Mesenchymal stem cell (in vitro differentiated cells and primary cell): ENCODE data around the gene PARD3B.

ENCODE experiments used
- DNase-seq: peaks from one replicate; pipeline ENCODE4 v3.0.0-alpha.2; 2013
- H2AFZ ChIP-seq: one replicate; pipeline ENCODE4 v1.6.1; 2013; ENCODE audit warnings: low read depth, mild to moderate bottlenecking, control low read depth, inconsistent platforms, low read length, moderate library complexity
- H2AK5ac ChIP-seq: 2 replicates; pipeline ENCODE4 v1.6.1; 2013; ENCODE audit warnings: low read length, moderate library complexity, mild to moderate bottlenecking, inconsistent platforms; ENCODE audit not compliant: severe bottlenecking
- H2BK120ac ChIP-seq: one replicate; pipeline ENCODE4 v1.6.1; 2013; ENCODE audit warnings: low read depth, mild to moderate bottlenecking, inconsistent platforms, low read length, moderate library complexity
- H2BK12ac ChIP-seq, 2 experiments: one replicate each; pipeline ENCODE4 v1.6.1; 2013; ENCODE audit warnings: inconsistent platforms in 2 of 2, low read length in 2 of 2, mild to moderate bottlenecking in 2 of 2, moderate library complexity in 2 of 2, control low read depth in 1 of 2
- H2BK15ac ChIP-seq: one replicate; pipeline ENCODE4 v1.6.1; 2013; ENCODE audit warnings: mild to moderate bottlenecking, low read depth, inconsistent platforms; ENCODE audit not compliant: poor library complexity, severe bottlenecking
- H2BK5ac ChIP-seq: 2 replicates; pipeline ENCODE4 v1.6.1; 2013; ENCODE audit warnings: low read depth, mild to moderate bottlenecking, low read length, control low read depth, inconsistent platforms; ENCODE audit not compliant: poor library complexity, severe bottlenecking
- H3K14ac ChIP-seq, 2 experiments: one replicate each; pipeline ENCODE4 v1.6.1; 2013; ENCODE audit warnings: inconsistent platforms in 2 of 2, low read length in 2 of 2, control low read depth in 1 of 2, mild to moderate bottlenecking in 1 of 2, moderate library complexity in 1 of 2
- H3K18ac ChIP-seq, 2 experiments: one replicate each; pipeline ENCODE4 v1.6.1; 2013; ENCODE audit warnings: inconsistent platforms in 2 of 2, low read length in 2 of 2, control low read depth in 1 of 2, low read depth in 1 of 2, mild to moderate bottlenecking in 1 of 2
- H3K23ac ChIP-seq, 2 experiments: one replicate each; pipeline ENCODE4 v1.6.1; 2013; ENCODE audit warnings: inconsistent platforms in 2 of 2, low read length in 2 of 2, mild to moderate bottlenecking in 2 of 2, moderate library complexity in 2 of 2, control low read depth in 1 of 2
- H3K27ac ChIP-seq: 2 replicates; pipeline ENCODE4 v1.5.1; 2013; ENCODE audit warnings: mild to moderate bottlenecking, moderate library complexity, low read length, control low read depth, inconsistent platforms; ENCODE audit not compliant: poor library complexity, severe bottlenecking
- H3K27me3 ChIP-seq, 2 experiments: 2 replicates each; pipeline versions ENCODE4 v1.6.1 to v1.7.0; 2013; ENCODE audit warnings: low read length in 2 of 2, mild to moderate bottlenecking in 2 of 2, moderate library complexity in 2 of 2, control low read depth in 1 of 2, inconsistent platforms in 1 of 2; ENCODE audit not compliant: control insufficient read depth in 1 of 2, insufficient read depth in 1 of 2
- H3K36me3 ChIP-seq, 2 experiments: 2 replicates each; pipeline versions ENCODE4 v1.6.1 to v1.7.0; 2013; ENCODE audit warnings: low read length in 2 of 2, control low read depth in 1 of 2, inconsistent platforms in 1 of 2, low read depth in 1 of 2, mild to moderate bottlenecking in 1 of 2; ENCODE audit not compliant: insufficient read depth in 2 of 2, control insufficient read depth in 1 of 2
- H3K4ac ChIP-seq, 2 experiments: one replicate each; pipeline ENCODE4 v1.6.1; 2013; ENCODE audit warnings: inconsistent platforms in 2 of 2, low read length in 2 of 2, mild to moderate bottlenecking in 2 of 2, moderate library complexity in 2 of 2, control low read depth in 1 of 2, low read depth in 1 of 2
- H3K4me1 ChIP-seq: 2 replicates; pipeline ENCODE4 v1.6.1; 2013; ENCODE audit warnings: low read depth, low read length, control low read depth; ENCODE audit not compliant: control insufficient read depth, insufficient read depth
- H3K4me2 ChIP-seq: 2 replicates; pipeline ENCODE4 v1.6.1; 2013; ENCODE audit warnings: low read length, mild to moderate bottlenecking, inconsistent platforms; ENCODE audit not compliant: poor library complexity, severe bottlenecking
- H3K4me3 ChIP-seq, 2 experiments: 2 replicates each; pipeline versions ENCODE4 v1.5.1 to v1.7.0; 2013; ENCODE audit warnings: low read length in 2 of 2, mild to moderate bottlenecking in 2 of 2, control low read depth in 1 of 2, low read depth in 1 of 2; ENCODE audit not compliant: insufficient read depth in 1 of 2
- H3K79me1 ChIP-seq: replicated peaks from 2 replicates; pipeline ENCODE4 v1.6.1; 2013; ENCODE audit warnings: mild to moderate bottlenecking, control low read depth, low read length, inconsistent platforms; ENCODE audit not compliant: poor library complexity, severe bottlenecking
- H3K9ac ChIP-seq: 2 replicates; pipeline ENCODE4 v1.7.0; 2013; ENCODE audit warnings: mild to moderate bottlenecking, low read length, moderate library complexity
- H3K9me3 ChIP-seq: 2 replicates; pipeline ENCODE4 v1.7.0; 2013; ENCODE audit warnings: mild to moderate bottlenecking, low read length; ENCODE audit not compliant: control insufficient read depth
- H4K8ac ChIP-seq: one replicate; pipeline ENCODE4 v1.6.1; 2013; ENCODE audit warnings: inconsistent platforms, mild to moderate bottlenecking, low read length, moderate library complexity
- H4K91ac ChIP-seq: one replicate; pipeline ENCODE4 v1.6.1; 2013; ENCODE audit warnings: mild to moderate bottlenecking, low read length, inconsistent platforms
- WGBS: methylation state at CpG from one replicate; pipeline ENCODE4 v1.1.7; 2013; ENCODE audit warnings: mixed read lengths; 5-methylcytosine and 5-hydroxymethylcytosine counted together

The PARD3B gene

DNA sequence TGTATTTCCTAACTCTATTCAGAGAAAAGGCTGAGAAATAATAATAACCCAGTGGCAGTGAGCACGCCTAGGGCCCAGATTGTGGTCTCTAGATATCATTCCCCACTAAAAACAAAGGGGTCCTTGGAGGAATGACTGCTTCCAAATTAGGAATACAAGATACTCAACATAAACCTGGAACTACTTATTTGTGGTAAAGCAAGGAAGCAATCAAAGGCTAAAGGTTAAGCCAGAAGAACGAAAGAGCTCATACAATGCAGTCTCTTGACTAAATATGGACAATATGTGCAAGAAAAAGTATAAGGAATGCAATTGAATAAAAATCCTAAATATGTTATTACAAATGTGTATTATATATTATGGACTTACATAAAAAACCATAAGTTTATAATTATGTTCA, 883.5 kb downstream of the PARD3B start:
- H2BK120ac ChIP-seq = no peak overlapping the region
- H3K27me3 ChIP-seq = no peaks in the 10 kb centered on the region
- no peaks in the 10 kb centered on the region for H3K36me3 ChIP-seq
- H2AK5ac ChIP-seq = no peak overlapping the region
- H3K18ac ChIP-seq = no peak overlapping the region
- WGBS = 100% methylated on average over 1 of the region's 2 CpGs
- H2AFZ ChIP-seq = no peak overlapping the region
- no peaks in the 10 kb centered on the region for H3K4me1 ChIP-seq
- no peak overlapping the region for H2BK15ac ChIP-seq
- H3K14ac ChIP-seq = no peak overlapping the region
- no peak overlapping the region for H3K27ac ChIP-seq
- H3K79me1 ChIP-seq = no peaks in the 10 kb centered on the region
- H3K23ac ChIP-seq = no peak overlapping the region
- no peak overlapping the region for H2BK5ac ChIP-seq
- no peak overlapping the region for H3K4me2 ChIP-seq
- H4K8ac ChIP-seq = no peak overlapping the region
- H3K9ac ChIP-seq = no peak overlapping the region
- no peaks in the 10 kb centered on the region for H3K9me3 ChIP-seq
- no peak overlapping the region for H3K4me3 ChIP-seq
- DNase-seq = no peak
- no peak overlapping the region for H3K4ac ChIP-seq
- H2BK12ac ChIP-seq = no peak overlapping the region
- no peak overlapping the region for H4K91ac ChIP-seq

DNA sequence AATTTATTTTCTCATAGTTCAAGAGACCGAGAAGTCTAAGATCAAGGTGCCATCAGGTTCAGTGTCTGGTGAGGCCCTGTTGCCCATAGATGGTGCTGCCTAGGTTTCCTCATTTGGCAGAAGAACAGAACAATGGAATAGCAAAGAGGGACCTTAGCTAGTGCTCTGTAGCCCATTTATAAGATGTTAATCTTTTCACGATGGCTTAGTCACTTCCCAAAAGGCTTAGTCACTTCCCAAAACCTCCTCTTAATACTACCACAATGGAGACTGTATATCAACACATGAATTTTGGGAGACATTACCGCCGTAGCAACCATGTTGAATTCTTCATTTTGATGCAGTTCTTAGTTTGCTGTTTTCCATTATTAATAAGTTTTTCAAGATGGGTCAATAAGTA, 890.7 kb downstream of the PARD3B start:
- Histone ChIP-seq H3K4me2 (no peak overlapping the region), H3K9me3 (no peaks in the 10 kb centered on the region), H4K8ac (no peak overlapping the region), H3K36me3 (peaks cover 0 to 5% of the 10 kb centered on the region in 2 experiments), H4K91ac (no peak overlapping the region), H2AFZ (no peak overlapping the region), H3K4ac (no peak overlapping the region), H2BK12ac (no peak overlapping the region), H2BK5ac (no peak overlapping the region), H3K4me1 (no peaks in the 10 kb centered on the region), H3K14ac (no peak overlapping the region), H3K79me1 (no peaks in the 10 kb centered on the region), H3K18ac (no peak overlapping the region), H3K27ac (no peak overlapping the region), H3K27me3 (no peaks in the 10 kb centered on the region), H2BK15ac (no peak overlapping the region), H3K4me3 (no peak overlapping the region), H3K9ac (no peak overlapping the region), H2AK5ac (no peak overlapping the region), H2BK120ac (no peak overlapping the region), H3K23ac (no peak overlapping the region)
- 37% methylated on average over 2 of the region's 4 CpGs for WGBS
- DNase-seq = peak; percentile 24

DNA sequence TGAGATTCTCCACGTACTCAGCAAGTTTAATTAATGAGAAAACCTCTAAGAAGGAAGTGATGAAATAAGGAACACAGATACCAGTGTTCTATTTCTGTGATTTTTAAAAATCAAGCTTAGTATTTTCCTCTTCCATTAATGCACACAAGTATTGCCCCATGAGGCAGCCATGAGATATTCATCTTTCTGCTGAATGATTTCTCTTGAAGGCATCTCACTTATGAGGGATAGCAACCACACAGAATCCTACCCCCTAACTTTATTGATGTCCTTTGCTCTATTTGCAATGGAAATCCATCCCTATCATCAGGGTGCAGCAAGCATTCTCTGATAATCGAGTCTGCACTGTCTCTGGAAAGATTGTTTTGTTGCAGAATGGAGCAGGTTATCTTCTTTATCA, 893.0 kb downstream of the PARD3B start:
- no peak overlapping the region for H2AK5ac ChIP-seq
- no peaks in the 10 kb centered on the region for H3K4me1 ChIP-seq
- no peak overlapping the region for H2BK120ac ChIP-seq
- H3K14ac ChIP-seq = no peak overlapping the region
- no peak overlapping the region for H3K18ac ChIP-seq
- no peak overlapping the region for H2AFZ ChIP-seq
- no peak overlapping the region for H2BK12ac ChIP-seq
- H3K9ac ChIP-seq = no peak overlapping the region
- H4K91ac ChIP-seq = no peak overlapping the region
- H3K9me3 ChIP-seq = peaks cover 9% of the 10 kb centered on the region
- no peak overlapping the region for H3K23ac ChIP-seq
- no peak overlapping the region for H3K4me2 ChIP-seq
- H3K4me3 ChIP-seq = no peak overlapping the region
- H2BK5ac ChIP-seq = no peak overlapping the region
- H3K4ac ChIP-seq = no peak overlapping the region
- no peaks in the 10 kb centered on the region for H3K27me3 ChIP-seq
- H3K27ac ChIP-seq = no peak overlapping the region
- H3K36me3 ChIP-seq = peaks cover 0 to 7% of the 10 kb centered on the region in 2 experiments
- H3K79me1 ChIP-seq = no peaks in the 10 kb centered on the region
- no CpG with 5 or more reads among the region's 2 CpGs for WGBS
- no peak for DNase-seq
- H4K8ac ChIP-seq = no peak overlapping the region
- no peak overlapping the region for H2BK15ac ChIP-seq

DNA sequence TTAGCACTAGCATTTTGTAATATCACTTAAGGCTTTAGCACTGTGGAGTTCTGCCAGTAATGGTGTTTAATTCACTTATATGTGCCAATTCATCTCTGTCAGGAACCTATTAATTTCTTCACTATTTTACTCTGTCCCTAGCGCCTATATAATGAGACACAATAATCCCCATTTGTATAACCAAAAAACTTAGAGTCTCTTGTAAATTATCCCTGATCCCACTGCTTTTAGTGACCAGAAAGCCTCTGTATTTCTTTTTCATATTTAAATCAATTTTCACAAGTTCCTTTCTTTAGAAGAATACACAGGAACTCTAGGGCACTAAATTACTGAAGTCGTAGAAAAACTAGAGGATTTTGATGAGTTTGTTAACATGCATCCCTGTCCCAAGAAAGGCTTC, 894.3 kb downstream of the PARD3B start:
- no peaks in the 10 kb centered on the region for H3K79me1 ChIP-seq

More for the DNA sequence above, 894.3 kb downstream of the PARD3B start:
- Histone ChIP-seq H2AK5ac (no peak overlapping the region), H3K18ac (no peak overlapping the region), H3K4ac (no peak overlapping the region), H3K9ac (no peak overlapping the region), H3K36me3 (peaks cover 0 to 7% of the 10 kb centered on the region in 2 experiments), H3K27ac (no peak overlapping the region), H3K23ac (no peak overlapping the region), H3K4me2 (no peak overlapping the region), H3K14ac (no peak overlapping the region), H3K4me3 (no peak overlapping the region), H3K27me3 (no peaks in the 10 kb centered on the region), H3K9me3 (peaks cover 14% of the 10 kb centered on the region), H2BK120ac (no peak overlapping the region), H2BK15ac (no peak overlapping the region), H2BK12ac (no peak overlapping the region), H2BK5ac (no peak overlapping the region), H4K8ac (no peak overlapping the region), H2AFZ (no peak overlapping the region), H4K91ac (no peak overlapping the region), H3K4me1 (no peaks in the 10 kb centered on the region)
- no peak for DNase-seq
- 100% methylated on average over 1 of the region's 2 CpGs for WGBS
